SK-N-MC (cell line): ENCODE measurements around the gene ZNF227.
"Not testable (repeated sequence)": the region's sequence is repeated elsewhere in the genome, so short reads cannot be mapped to it uniquely, and the experiment has no call there.

ENCODE experiments used
- DNase-seq: peaks from one replicate; pipeline ENCODE4 v3.0.0-alpha.2; 2011; ENCODE audit warnings: low read depth, low spot score
- H3K27ac ChIP-seq: fragments of 200-600 bp; sonication (generic); 2 replicates; pipeline ENCODE4 v1.5.1; 2016; ENCODE audit warnings: mixed run types
- H3K36me3 ChIP-seq: fragments of 200-600 bp; sonication (generic); 2 replicates; pipeline ENCODE4 v1.6.1; 2017; ENCODE audit warnings: antibody characterized with exemption, low read length, mixed read lengths; ENCODE audit not compliant: insufficient read depth
- H3K4me3 ChIP-seq: fragments of 200-600 bp; sonication (generic); 2 replicates; pipeline ENCODE4 v1.5.1; 2016
- H3K9ac ChIP-seq: fragments of 200-600 bp; sonication (generic); 2 replicates; pipeline ENCODE4 v1.8.0; 2017; ENCODE audit warnings: mixed run types, mixed read lengths; ENCODE audit not compliant: insufficient read length
- H3K9me3 ChIP-seq: fragments of 200-600 bp; sonication (generic); 2 replicates; pipeline ENCODE4 v1.6.1; 2017; ENCODE audit warnings: low read depth, mild to moderate bottlenecking, antibody characterized with exemption, low read length, moderate library complexity, mixed read lengths
- EZH2 ChIP-seq: fragments of 200-600 bp; sonication (generic); IDR thresholded peaks from one replicate; pipeline ENCODE4 v1.6.1; 2017; ENCODE audit warnings: antibody characterized with exemption
- FOXP2 ChIP-seq: optimal IDR thresholded peaks from 2 replicates; pipeline ENCODE3; 2011; ENCODE audit warnings: mild to moderate bottlenecking, moderate library complexity; ENCODE audit not compliant: insufficient read depth; ENCODE audit errors: extremely low read length, control extremely low read depth
- POLR2AphosphoS5 ChIP-seq: IDR thresholded peaks from 2 replicates; pipeline ENCODE4 v1.6.1; 2012; ENCODE audit warnings: mild to moderate bottlenecking, low read depth, low read length, borderline replicate concordance

The ZNF227 gene

GRCh38 chr19:44212250-44212865 is at the start of gene ZNF227:
Gene ZNF227, plus strand, starts transcription at chr19:44212532. Its CDS starts 5,261 bp downstream, at chr19:44217793.
- Histone ChIP-seq H3K36me3 (peaks cover 37% of the 10 kb centered on the region), H3K9me3 (peaks cover 3% of the 10 kb centered on the region; the same call in 1 of the 2 replicates), H3K4me3 (peak within 1 kb of the TSS; percentile 96), H3K9ac (peak within 1 kb of the TSS; percentile 90), H3K27ac (peak within 1 kb of the TSS; percentile 85)
- DNase-seq, result peak; percentile 79
- TF ChIP-seq EZH2, result no peak
- peak; percentile 86 for TF ChIP-seq POLR2AphosphoS5

GRCh38 chr19:44163789-44164188 is 48.5 kb upstream of the ZNF227 start:
- peaks cover 24% of the 10 kb centered on the region for H3K36me3 ChIP-seq
- DNase-seq, result no peak
- no peak overlapping the region for H3K27ac ChIP-seq
- no peak overlapping the region for H3K9ac ChIP-seq
- TF ChIP-seq EZH2, result no peak
- TF ChIP-seq FOXP2, result no peak
- no peak for TF ChIP-seq POLR2AphosphoS5
- peaks cover 5% of the 10 kb centered on the region; the same call in 1 of the 2 replicates for H3K9me3 ChIP-seq
- no peak overlapping the region for H3K4me3 ChIP-seq

- H3K27ac ChIP-seq, result peak overlapping the region; percentile 48; the same call in 1 of the 2 replicates
- H3K9ac ChIP-seq, result no peak overlapping the region
- peaks cover 5% of the 10 kb centered on the region; the same call in 1 of the 2 replicates for H3K9me3 ChIP-seq
- DNase-seq, result no peak
- peaks cover 28% of the 10 kb centered on the region for H3K36me3 ChIP-seq
- TF ChIP-seq POLR2AphosphoS5 (no peak), EZH2 (no peak), FOXP2 (no peak)
- peak overlapping the region; percentile 85 for H3K4me3 ChIP-seq
These were observed 48.0 kb upstream of the ZNF227 start for GRCh38 chr19:44164327-44164672.

GRCh38 chr19:44164673-44165512 is 47.4 kb upstream of the ZNF227 start, which contains the start of gene ZNF226:
Gene ZNF226, plus strand, starts transcription at chr19:44165100. Its CDS starts 4,981 bp downstream, at chr19:44170081.
- Histone ChIP-seq H3K27ac (peak within 1 kb of the TSS; percentile 57; the same call in 1 of the 2 replicates), H3K9ac (peak within 1 kb of the TSS; percentile 82), H3K36me3 (peaks cover 34% of the 10 kb centered on the region), H3K4me3 (peak within 1 kb of the TSS; percentile 85), H3K9me3 (peaks cover 7% of the 10 kb centered on the region)
- DNase-seq, result peak; percentile 94
- no peak for TF ChIP-seq FOXP2
- TF ChIP-seq POLR2AphosphoS5, result peak; percentile 89

GRCh38 chr19:44170660-44171059 is 41.7 kb upstream of the ZNF227 start:
- H3K36me3 ChIP-seq, result peaks cover 86% of the 10 kb centered on the region
- H3K4me3 ChIP-seq, result not testable (repeated sequence)

GRCh38 chr19:44176590-44176989 is 35.7 kb upstream of the ZNF227 start:
- H3K36me3 ChIP-seq, result peaks cover 56% of the 10 kb centered on the region
- H3K27ac ChIP-seq, result no peak overlapping the region
- no peak for DNase-seq
- H3K9me3 ChIP-seq, result peaks cover 33% of the 10 kb centered on the region
- no peak overlapping the region for H3K9ac ChIP-seq
- TF ChIP-seq POLR2AphosphoS5, result no peak
- TF ChIP-seq FOXP2, result no peak
- no peak for TF ChIP-seq EZH2
- no peak overlapping the region for H3K4me3 ChIP-seq

More at GRCh38 chr19:44170660-44171059, 41.7 kb upstream of the ZNF227 start:
- H3K27ac ChIP-seq, H3K9ac ChIP-seq, DNase-seq: not testable (repeated sequence)
- H3K9me3 ChIP-seq, result peaks cover 16% of the 10 kb centered on the region

- H3K9ac ChIP-seq, result no peak overlapping the region
- H3K27ac ChIP-seq, result no peak overlapping the region
- DNase-seq, result no peak
- peaks cover 18% of the 10 kb centered on the region for H3K9me3 ChIP-seq
- no peak for TF ChIP-seq FOXP2
- no peak for TF ChIP-seq EZH2
- TF ChIP-seq POLR2AphosphoS5, result no peak
- no peak overlapping the region for H3K4me3 ChIP-seq
- peaks cover 12% of the 10 kb centered on the region for H3K36me3 ChIP-seq
These were observed 31.4 kb upstream of the ZNF227 start for GRCh38 chr19:44180968-44181367.

- Histone ChIP-seq H3K9me3 (peaks cover 10% of the 10 kb centered on the region; the same call in 1 of the 2 replicates), H3K36me3 (peaks cover under 1% of the 10 kb centered on the region; the same call in 1 of the 2 replicates), H3K27ac (no peak overlapping the region), H3K4me3 (no peak overlapping the region), H3K9ac (no peak overlapping the region)
- no peak for TF ChIP-seq FOXP2
- no peak for TF ChIP-seq POLR2AphosphoS5
- TF ChIP-seq EZH2, result no peak
- DNase-seq, result no peak
These were observed 30.2 kb upstream of the ZNF227 start for GRCh38 chr19:44182145-44182544.
